ENCODE results near the gene TBX10. TPM values are rescaled to one million over a fixed set of nuclear protein-coding genes. Genes with fewer than 3 reads are reported as not detected.

Gene TBX10
- total RNA-seq, 2 donors from 2014 or later = not detected

DNA sequence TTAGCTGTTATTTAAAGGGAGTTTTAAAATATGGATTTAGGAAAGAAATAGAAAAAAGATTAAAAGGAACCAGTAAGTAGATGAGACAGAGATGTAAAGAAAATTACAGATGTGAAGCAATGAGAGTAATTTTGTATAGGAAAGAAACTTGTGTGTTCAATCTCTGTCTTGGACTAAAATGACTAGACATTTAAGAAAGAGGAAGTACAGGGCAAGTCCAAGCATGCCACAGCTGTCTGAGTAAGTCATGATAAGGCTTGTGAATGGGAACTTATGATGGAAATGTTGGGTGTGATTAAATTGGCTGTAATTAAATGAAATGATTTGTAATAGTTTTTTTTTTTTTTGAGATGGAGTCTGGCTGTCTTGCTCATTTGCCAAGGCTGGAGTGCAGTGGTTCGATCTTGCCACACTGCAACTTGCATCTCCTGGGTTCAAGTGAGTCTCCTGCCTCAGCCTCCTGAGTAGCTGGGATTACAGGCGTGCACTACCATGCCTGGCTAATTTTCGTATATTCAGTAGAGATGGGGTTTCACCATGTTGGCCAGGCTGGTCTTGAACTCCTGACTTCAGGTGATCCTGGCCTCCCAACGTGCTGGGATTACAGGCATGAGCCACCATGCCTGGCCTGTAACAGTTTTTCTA is 16.8 kb upstream of the TBX10 start:
- Mint-ChIP-seq H3K4me3 (peak overlapping the region; percentile 48), H3K27me3 (no peaks in the 10 kb centered on the region), H3K36me3 (ENCODE audit: low read depth) (no peaks in the 10 kb centered on the region), H3K9me3 (no peaks in the 10 kb centered on the region), H3K27ac (peak overlapping the region; percentile 61), H3K4me1 (no peaks in the 10 kb centered on the region)
- ATAC-seq (replicated peaks) = peak; percentile 66

DNA sequence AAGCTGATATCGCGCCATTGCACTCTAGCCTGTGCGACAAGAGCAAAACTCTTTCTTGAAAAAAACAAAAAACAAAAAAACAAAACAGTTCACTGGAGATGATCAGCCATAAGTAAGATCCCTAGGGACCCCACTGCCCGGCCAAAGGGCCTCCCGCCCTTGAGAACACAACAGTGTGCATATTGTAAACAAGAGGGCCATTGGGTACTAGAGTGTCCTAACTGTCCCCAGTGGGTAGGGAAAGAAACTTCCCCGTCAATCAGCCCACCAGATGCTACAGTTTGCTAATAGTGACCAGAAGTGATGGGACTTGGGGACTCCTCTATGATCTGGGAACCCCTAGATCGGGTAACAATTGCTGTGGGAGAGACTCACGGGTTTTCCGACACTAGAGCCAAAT is 14.7 kb upstream of the TBX10 start:
- H3K27me3 Mint-ChIP-seq = no peaks in the 10 kb centered on the region
- H3K4me3 Mint-ChIP-seq = no peak overlapping the region
- no peaks in the 10 kb centered on the region for H3K9me3 Mint-ChIP-seq
- ATAC-seq (replicated peaks) = no peak
- no peak overlapping the region for H3K27ac Mint-ChIP-seq
- H3K4me1 Mint-ChIP-seq = no peaks in the 10 kb centered on the region
- H3K36me3 Mint-ChIP-seq (ENCODE audit: low read depth) = no peaks in the 10 kb centered on the region

DNA sequence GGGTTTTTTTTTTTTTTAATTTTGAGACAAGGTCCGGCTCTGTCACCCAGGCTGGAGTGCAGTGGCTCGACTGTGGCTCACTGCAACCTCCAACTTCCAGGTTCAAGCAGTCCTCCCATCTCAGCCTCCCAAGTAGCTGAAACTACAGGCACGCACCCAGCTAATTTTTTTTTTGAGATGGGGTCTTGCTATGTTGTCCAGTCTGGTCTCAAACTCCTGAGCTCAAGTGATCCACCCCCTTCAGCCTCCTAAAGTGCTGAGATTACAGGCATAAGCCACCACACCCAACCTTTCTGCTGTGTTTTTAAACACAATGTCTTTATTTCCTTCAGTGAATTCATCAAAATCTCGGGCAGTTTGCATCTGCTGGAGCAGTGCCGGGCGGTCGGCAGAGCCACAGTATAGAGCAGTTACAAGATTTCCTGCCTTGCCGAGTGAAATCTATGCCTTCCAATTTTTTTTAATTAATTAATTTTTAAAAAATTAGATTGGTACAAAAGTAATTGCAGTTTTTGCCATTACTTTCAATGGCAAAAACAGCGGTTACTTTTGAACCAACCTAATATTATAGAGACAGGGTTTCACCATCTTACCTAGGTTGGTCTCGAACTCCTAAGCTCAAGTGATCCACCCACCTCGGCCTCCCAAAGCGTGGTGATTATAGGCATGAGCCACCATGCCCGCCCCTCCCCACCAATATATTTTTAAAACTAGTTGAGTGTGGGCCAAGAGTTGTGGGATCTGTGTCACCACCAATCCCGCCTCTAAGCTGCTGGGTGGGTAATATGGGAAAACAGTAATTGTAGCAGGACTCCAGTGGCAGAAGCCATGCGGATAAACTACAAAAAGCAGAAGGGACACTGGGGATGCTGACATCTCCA is 13.6 kb upstream of the TBX10 start:
- Mint-ChIP-seq H3K9me3 (no peaks in the 10 kb centered on the region), H3K27ac (no peak overlapping the region), H3K27me3 (no peaks in the 10 kb centered on the region), H3K4me3 (no peak overlapping the region), H3K4me1 (no peaks in the 10 kb centered on the region), H3K36me3 (ENCODE audit: low read depth) (no peaks in the 10 kb centered on the region)
- no peak for ATAC-seq (replicated peaks)

DNA sequence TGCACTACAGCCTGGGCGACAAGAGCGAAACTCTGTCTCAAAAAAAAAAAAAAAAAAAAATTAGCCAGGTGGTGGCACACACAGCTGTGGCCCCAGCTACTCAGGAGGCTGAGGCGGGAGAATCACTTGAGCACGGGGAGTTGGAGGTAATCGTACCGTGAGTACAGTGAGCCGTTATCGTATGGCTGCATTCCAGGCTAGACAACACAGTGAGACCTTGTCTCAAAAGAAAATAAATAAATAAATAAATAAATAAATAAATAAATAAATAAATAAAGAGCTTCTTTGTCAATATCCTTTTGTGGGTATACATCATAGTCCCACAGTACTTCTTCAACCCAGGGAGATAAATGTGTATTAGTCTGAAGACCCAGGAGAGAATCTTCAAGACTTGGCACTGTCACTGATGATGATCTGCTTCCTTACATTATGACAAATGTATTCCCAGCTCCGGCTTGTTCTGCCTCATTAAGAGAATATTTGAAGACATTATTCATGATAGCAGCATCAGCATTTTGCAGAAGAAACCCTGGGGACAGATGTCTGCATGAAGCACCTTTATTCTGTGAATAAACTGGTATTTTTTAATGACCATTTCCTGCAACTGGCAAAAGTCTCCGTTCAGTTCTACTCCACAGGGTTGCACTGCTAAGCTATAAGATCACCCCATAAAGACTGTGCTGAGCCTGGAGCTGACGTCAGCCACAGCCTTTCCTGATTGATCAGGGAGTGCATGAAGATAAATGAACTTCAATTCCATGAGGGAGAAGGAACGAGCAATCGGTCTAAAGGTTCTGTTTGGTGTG is 12.6 kb upstream of the TBX10 start:
- Mint-ChIP-seq H3K4me1 (no peaks in the 10 kb centered on the region), H3K27ac (no peak overlapping the region), H3K27me3 (no peaks in the 10 kb centered on the region), H3K36me3 (ENCODE audit: low read depth) (no peaks in the 10 kb centered on the region), H3K4me3 (no peak overlapping the region), H3K9me3 (no peaks in the 10 kb centered on the region)
- no peak for ATAC-seq (replicated peaks)

DNA sequence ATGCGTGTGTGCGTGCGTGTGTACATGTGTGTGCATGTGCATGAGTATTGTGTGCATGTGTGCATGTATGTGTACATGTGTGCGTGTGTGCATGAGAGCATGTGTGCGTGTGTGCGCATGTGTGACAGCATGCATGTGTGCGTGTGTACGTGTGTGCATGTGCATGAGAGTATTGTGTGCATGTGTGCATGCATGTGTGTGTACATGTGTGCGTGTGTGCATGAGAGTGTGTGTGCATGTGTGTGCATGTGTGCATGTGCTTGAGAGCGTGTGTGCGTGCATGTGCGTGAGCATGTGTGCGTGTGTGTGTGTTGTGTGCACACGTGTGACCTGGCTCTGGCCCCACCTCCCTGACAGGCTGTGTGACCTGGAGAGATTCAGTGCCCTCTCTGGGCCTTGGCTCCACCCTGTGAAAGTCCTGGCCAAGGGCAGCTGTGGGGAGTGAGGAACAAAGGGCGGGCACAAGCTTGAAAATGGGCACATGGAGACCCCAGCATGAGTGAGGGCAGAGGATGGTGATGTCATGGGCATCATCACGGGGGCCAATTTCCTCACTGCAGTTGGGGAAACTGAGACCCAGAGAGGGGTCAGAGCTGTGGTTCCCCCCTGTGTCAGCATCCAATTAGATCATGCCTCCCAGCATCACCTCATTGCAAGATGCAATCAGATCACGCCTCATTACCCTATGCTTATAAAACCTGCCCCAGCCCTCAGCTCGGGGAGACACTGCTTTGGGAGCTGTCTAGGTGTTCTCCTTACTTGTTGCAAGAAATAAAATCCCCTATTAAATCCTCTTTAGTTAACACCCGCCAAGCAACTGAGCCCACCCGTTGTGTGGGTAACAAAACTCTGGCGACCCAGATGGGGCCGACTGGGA is 10.3 kb upstream of the TBX10 start:
- H3K27ac Mint-ChIP-seq = no peak overlapping the region
- H3K4me3 Mint-ChIP-seq = peak overlapping the region; percentile 72
- no peaks in the 10 kb centered on the region for H3K36me3 Mint-ChIP-seq (ENCODE audit: low read depth)
- H3K4me1 Mint-ChIP-seq = peaks cover 8% of the 10 kb centered on the region
- no peak for ATAC-seq (replicated peaks)
- no peaks in the 10 kb centered on the region for H3K9me3 Mint-ChIP-seq
- H3K27me3 Mint-ChIP-seq = no peaks in the 10 kb centered on the region

DNA sequence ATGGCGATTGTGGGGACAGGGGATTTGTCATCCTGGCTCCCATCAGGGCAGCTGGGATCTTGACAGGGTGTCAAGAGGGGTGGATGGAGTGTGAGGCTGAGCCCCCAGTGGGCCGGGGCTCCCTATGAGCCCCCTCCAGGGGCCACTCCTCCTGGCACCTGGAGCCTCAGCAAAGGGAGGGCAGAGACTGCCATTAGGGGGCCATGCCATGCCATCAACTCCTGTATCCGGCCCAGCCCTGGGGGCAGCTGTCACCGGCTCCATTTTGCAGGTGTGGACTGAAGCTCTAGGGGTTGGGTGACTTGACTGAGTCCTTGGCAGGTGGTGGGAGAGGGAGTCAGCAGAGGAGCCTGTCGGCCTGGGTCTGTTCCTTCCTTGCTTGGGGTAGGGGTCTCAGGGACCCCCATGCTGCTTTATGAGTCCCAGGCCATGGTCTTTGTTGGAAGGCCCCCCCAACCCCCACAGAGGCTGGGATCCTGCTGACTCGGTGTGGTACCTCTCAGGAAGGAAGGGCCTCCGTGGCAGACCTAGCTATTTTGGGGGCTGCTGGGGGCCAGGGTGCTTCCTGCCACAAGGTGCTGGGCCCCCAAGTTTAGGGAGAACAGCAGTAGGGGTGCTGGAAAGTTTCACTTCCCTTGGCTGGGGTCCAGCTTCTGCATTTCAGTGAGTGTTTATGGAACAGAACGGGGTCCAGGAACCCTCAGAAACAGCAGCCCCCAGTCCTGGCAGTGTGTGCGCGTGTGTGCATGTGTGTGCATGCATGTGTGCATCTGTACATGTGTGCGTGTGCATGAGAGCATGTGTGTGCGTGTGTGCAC is 9.4 kb upstream of the TBX10 start:
- no peak for ATAC-seq (replicated peaks)
- Mint-ChIP-seq H3K4me3 (no peak overlapping the region), H3K27me3 (no peaks in the 10 kb centered on the region), H3K9me3 (no peaks in the 10 kb centered on the region), H3K4me1 (peaks cover 8% of the 10 kb centered on the region), H3K36me3 (ENCODE audit: low read depth) (no peaks in the 10 kb centered on the region), H3K27ac (no peak overlapping the region)

DNA sequence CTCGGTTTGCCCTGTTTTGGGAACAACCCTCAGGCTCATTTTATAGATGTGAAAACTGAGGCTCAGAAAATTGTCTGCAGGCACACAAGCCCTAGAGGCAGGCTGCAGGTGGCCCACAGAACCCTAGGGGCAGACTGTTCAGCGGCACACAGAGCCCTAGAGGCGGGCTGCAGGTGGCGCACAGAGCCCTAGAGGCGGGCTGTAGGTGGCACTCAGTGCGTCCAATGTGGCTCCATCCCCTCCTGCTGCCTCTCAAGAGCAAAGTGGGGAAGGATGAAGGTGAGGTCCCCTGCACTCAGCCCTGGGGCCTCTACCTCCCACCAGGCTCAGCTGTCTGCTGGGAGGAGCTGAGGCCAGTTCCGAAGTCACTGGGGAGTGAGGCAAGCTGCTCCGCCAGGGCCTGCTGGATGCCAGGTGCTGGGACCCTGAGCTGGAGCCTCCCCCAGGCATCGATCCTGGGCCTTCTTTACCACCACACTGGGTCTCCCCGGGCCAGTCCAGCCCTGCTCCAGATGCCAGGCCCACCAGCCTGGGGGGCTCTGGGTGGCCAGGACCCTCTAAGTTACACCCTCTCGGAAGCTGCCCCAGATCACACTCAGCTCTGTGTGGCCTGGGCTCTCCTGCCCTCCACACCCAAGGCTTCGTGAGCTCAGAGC is 8.7 kb upstream of the TBX10 start:
- Mint-ChIP-seq H3K9me3 (no peaks in the 10 kb centered on the region), H3K36me3 (ENCODE audit: low read depth) (no peaks in the 10 kb centered on the region), H3K27me3 (no peaks in the 10 kb centered on the region), H3K4me1 (peaks cover 8% of the 10 kb centered on the region), H3K4me3 (no peak overlapping the region), H3K27ac (no peak overlapping the region)
- ATAC-seq (replicated peaks) = peak; percentile 59

DNA sequence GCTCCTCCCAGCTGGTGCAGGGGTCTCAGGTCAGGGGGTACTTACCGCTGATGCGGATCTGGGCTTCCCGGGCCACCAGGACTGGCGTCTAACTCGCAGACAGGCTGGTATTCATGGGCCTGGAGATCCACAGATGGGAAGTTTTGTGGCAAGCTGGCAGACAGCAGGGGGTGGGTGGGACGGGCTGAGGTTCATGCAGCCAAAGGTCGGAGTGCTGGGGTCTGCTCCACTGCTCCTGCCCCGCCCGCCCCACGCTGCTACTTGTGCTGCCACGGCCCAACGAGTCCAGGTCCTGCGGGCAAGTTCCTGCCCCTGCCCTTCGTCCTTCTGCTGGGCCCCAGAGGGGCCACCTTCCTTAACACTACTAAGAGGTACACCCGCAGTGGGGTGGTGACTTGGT is 7.9 kb upstream of the TBX10 start:
- ATAC-seq (replicated peaks) = no peak
- H3K27ac Mint-ChIP-seq = no peak overlapping the region
- no peaks in the 10 kb centered on the region for H3K9me3 Mint-ChIP-seq
- H3K4me1 Mint-ChIP-seq = peaks cover 8% of the 10 kb centered on the region
- H3K36me3 Mint-ChIP-seq (ENCODE audit: low read depth) = no peaks in the 10 kb centered on the region
- no peaks in the 10 kb centered on the region for H3K27me3 Mint-ChIP-seq
- H3K4me3 Mint-ChIP-seq = no peak overlapping the region

DNA sequence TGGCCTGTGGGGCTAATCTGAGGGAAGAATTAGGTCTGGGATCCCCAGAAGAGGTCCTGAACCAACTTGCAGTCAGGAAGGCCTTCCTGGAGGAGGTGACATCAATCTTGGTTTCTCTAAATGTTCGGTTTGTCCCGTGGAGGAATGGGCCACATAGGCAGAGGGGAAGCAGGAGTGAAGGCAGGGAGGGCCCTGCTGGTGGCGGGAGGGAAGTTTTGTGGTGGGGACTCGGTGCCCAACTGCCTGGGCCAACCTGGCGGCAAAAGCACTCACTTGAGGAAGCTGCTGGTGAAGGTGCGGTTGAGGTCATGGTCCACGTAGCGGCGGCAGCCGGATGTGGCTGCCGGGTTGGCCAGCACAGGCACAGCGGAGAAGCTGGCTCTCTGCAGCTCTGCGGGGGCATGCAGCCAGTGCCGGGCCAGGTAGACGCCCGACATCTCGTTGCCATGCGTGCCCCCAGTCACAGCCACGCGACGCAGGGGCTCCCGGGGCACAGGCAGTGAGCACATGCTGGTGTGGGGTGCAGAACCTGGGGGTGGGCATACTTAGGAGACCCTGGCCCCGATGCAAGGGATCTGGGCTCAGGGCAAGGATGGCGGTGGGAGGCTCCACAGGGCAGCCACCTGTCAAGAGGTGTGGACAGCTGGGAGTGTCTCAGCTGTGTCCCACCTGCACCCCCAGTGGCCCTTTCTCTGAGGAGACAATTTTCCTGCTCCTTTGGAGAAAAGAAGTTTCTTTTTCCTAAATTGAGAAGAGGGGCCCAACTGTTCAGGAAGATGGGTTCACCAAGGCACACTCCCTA is 7.2 kb upstream of the TBX10 start:
- H3K4me1 Mint-ChIP-seq = peaks cover 8% of the 10 kb centered on the region
- ATAC-seq (replicated peaks) = peak; percentile 67
- H3K9me3 Mint-ChIP-seq = no peaks in the 10 kb centered on the region
- no peaks in the 10 kb centered on the region for H3K36me3 Mint-ChIP-seq (ENCODE audit: low read depth)
- H3K27me3 Mint-ChIP-seq = no peaks in the 10 kb centered on the region
- H3K27ac Mint-ChIP-seq = peak overlapping the region; percentile 72
- H3K4me3 Mint-ChIP-seq = peak overlapping the region; percentile 71

DNA sequence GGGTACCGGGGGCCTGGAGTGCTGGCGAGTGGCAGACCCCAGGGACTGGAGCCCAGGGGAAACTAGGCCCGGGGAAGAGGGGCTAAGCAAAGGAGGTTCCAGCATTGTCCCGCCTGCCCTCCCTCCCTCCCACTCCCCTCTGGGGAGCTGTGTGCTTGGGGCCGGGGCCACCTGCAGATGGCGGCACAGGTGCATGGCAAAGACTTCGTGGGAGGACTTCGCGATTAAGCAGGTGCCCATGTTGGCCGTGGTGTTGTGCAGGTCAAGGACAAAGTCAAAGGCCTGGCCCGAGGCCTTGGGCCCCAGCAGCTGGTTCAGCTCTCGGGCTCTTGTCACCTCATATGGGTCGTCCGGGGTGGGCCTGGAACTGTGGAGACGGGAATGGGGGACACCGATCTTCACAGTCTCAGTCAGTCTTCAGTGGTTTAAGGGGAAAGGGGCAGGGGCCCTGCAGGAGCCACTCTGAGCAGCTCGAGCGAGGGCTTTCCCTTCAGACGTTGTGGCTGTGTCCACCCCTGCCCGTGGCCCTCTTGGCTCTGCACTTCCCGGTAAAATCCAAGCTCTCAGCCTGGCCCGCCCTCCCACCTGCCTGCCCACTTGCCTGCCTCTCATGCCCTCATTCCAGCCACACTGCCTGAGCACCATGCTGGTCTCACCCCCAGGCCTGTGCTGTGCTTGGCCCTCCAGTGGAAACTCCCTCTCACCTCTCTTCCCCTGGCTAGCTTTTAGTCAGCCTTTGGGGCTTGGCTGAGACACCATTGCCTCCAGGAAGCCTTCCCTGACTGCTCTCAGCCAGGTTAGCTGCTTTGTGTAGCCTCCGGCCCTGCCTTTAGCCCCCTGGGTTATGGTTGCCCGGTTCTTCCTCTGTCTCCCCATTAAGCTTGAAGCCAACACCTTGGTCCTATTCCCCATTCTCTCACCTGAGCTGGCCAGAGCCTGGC is 6.2 kb upstream of the TBX10 start:
- Mint-ChIP-seq H3K4me1 (peaks cover 8% of the 10 kb centered on the region), H3K27me3 (no peaks in the 10 kb centered on the region), H3K9me3 (no peaks in the 10 kb centered on the region), H3K27ac (peak overlapping the region; percentile 72), H3K36me3 (ENCODE audit: low read depth) (no peaks in the 10 kb centered on the region), H3K4me3 (peak overlapping the region; percentile 71)
- peak; percentile 27 for ATAC-seq (replicated peaks)

DNA sequence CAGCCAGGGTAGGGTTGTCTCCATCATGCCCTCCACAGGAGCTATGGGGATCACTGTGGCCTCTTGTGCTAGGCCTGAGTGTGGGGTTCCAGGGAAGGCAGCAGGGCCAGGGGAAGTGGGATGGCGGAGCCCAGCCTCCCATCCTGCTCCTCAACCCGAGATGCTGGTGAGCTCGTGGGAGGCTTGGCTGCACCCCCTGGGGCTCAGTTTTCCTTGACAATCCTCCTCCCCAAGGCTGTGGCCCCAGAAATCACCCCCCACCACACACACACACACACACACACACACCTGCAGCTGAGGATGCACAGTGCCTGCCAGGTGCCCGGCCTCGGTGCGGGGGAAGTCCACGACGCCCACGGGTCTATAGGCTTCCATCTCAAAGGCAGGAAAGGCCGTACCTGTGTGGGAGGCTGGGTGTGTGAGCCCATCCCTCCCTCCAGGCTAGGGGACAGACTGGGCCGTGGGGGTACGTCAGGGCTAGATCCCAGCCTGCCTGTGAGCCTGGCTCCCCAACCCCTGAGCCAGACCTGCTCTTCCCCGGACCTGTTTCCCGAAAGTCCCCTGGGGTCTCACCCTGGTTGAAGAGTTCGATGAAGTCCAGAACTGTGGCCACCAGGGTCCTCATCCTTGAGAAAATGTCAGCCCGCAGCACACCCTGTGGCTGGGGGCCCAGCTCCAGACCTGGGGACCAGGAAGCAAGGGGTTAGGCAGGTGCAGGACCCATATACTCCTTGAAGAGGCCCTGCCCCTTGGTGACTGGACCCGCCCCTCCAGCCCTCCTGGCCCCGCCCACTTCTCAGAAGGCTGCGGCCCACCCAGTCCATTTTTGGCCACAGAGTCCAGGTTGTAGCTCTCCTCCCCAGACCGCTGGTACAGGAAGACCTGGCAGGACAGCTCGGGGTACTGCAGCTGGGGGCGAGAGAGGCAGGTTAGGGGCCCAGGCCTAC is 5.2 kb upstream of the TBX10 start:
- Mint-ChIP-seq H3K9me3 (no peaks in the 10 kb centered on the region), H3K36me3 (ENCODE audit: low read depth) (no peaks in the 10 kb centered on the region), H3K4me3 (no peak overlapping the region), H3K4me1 (peaks cover 8% of the 10 kb centered on the region), H3K27me3 (no peaks in the 10 kb centered on the region), H3K27ac (no peak overlapping the region)
- no peak for ATAC-seq (replicated peaks)
